GM12878 (cell line): ENCODE data around the gene NTRK3. TPM values are rescaled to one million over a fixed set of nuclear protein-coding genes. Genes with fewer than 3 reads are reported as not detected.

ENCODE experiments used
- ATAC-seq: fragments of 200-7000 bp; cut with Tn5 transposase; 3 replicates; pipeline ENCODE4 v1.9.1; 2020; ENCODE audit warnings: mild to moderate bottlenecking, moderate library complexity
- BruUV-seq: library from RNA; stranded (reverse); fragments of 400-500 nt; replicated peaks from 2 replicates; lab custom pipeline; 2021; lab: Mats Ljungman, UMichigan
- CTCF ChIA-PET: fragments of 300-600 bp; sonication (Branson Sonifier 250); formaldehyde crosslinking; extraction: SDS; loops from one replicate; lab custom pipeline; 2021; ENCODE audit warnings: inconsistent platforms; lab: Yijun Ruan, JAX
- POLR2A ChIA-PET: fragments of 350-600 bp; formaldehyde crosslinking; extraction: SDS; loops from one replicate; lab custom pipeline; 2021; ENCODE audit warnings: inconsistent platforms; lab: Charles Lee
- RAD21 ChIA-PET: fragments of 300-600 bp; sonication (Branson Sonifier 250); formaldehyde crosslinking; loops from one replicate; lab custom pipeline; 2023; ENCODE audit warnings: antibody characterized with exemption; ENCODE audit not compliant: unreplicated experiment; lab: Charles Lee
- SMC1A ChIA-PET: fragments of 300-600 bp; sonication (Branson Sonifier 250); formaldehyde crosslinking; loops from one replicate; lab custom pipeline; 2023; ENCODE audit not compliant: unreplicated experiment, uncharacterized antibody; lab: Charles Lee
- DNase-seq: peaks from one replicate; pipeline ENCODE4 v3.0.0-alpha.2; 2011; ENCODE audit warnings: low read depth, low spot score
- FAIRE-seq: peaks from 3 replicates; lab custom pipeline; 2011; peaks lifted over from hg19 to GRCh38; lab: Jason Lieb, UNC
- H2AFZ ChIP-seq: 2 replicates; pipeline ENCODE4 v1.6.0; 2011; ENCODE audit warnings: low read depth, low read length, control low read depth; ENCODE audit not compliant: control insufficient read depth
- H3K27ac ChIP-seq: 2 replicates; pipeline ENCODE4 v1.5.1; 2011; ENCODE audit warnings: control low read depth; ENCODE audit not compliant: control insufficient read depth, insufficient read depth
- H3K27me3 ChIP-seq, 2 experiments: replicated peaks in 1 of 2; 2 replicates each; pipeline versions ENCODE4 v1.6.0 to v1.6.1; 2011; ENCODE audit warnings: low read length in 1 of 2; ENCODE audit not compliant: control insufficient read depth in 2 of 2, insufficient read depth in 2 of 2
- H3K36me3 ChIP-seq, 2 experiments: 2 replicates each; pipeline ENCODE4 v1.5.1; 2011; ENCODE audit warnings: low read length in 1 of 2; ENCODE audit not compliant: control insufficient read depth in 2 of 2, insufficient read depth in 2 of 2
- H3K4me1 ChIP-seq: 2 replicates; pipeline ENCODE4 v1.6.1; 2011; ENCODE audit warnings: mild to moderate bottlenecking, low read length, moderate library complexity, mixed read lengths; ENCODE audit not compliant: control insufficient read depth, insufficient read depth
- H3K4me2 ChIP-seq: 2 replicates; pipeline ENCODE4 v1.6.0; 2011; ENCODE audit warnings: control low read depth; ENCODE audit not compliant: control insufficient read depth, insufficient read depth
- H3K4me3 ChIP-seq: fragments of 200-600 bp; sonication (generic); 2 replicates; pipeline ENCODE4 v1.5.1; 2016
- H3K79me2 ChIP-seq: 2 replicates; pipeline ENCODE4 v1.6.0; 2011; ENCODE audit warnings: low read length; ENCODE audit not compliant: control insufficient read depth, insufficient read depth
- H3K9ac ChIP-seq: 2 replicates; pipeline ENCODE4 v1.8.0; 2011; ENCODE audit warnings: low read length, control low read depth, mixed read lengths; ENCODE audit not compliant: control insufficient read depth, insufficient read depth
- H3K9me3 ChIP-seq: replicated peaks from 3 replicates; pipeline ENCODE4 v1.5.1; 2011; ENCODE audit warnings: mild to moderate bottlenecking, low read length; ENCODE audit not compliant: control insufficient read depth, insufficient read depth
- H4K20me1 ChIP-seq: 2 replicates; pipeline ENCODE4 v1.6.0; 2011; ENCODE audit not compliant: control insufficient read depth, insufficient read depth
- NBN ChIP-seq: fragments of 450-650 bp; IDR thresholded peaks from 2 replicates; pipeline ENCODE4 v1.6.1; 2016
- STAT3 ChIP-seq: IDR thresholded peaks from 2 replicates; pipeline ENCODE4 v1.6.1; 2011; ENCODE audit warnings: low read depth, low read length, improper control_type of control experiment
- WGBS: methylation state at CpG from one replicate; pipeline ENCODE4 v1.1.6; 2016; ENCODE audit warnings: low lambda C conversion rate; ENCODE audit not compliant: insufficient replicate concordance, insufficient coverage; ENCODE audit errors: missing lambda C conversion rate; 5-methylcytosine and 5-hydroxymethylcytosine counted together
- in situ Hi-C: fragments of 300-500 bp; cut with MboI; formaldehyde crosslinking; loops from 9 replicates; pipeline ENCODE4 v1.14.3; 2018; ENCODE audit warnings: mixed read lengths
- intact Hi-C: fragments of 100-400 bp; cut with micrococcal nuclease; formaldehyde crosslinking; loops from one replicate; pipeline ENCODE4 v1.14.2; 2022; ENCODE audit not compliant: unreplicated experiment
- polyA plus RNA-seq, 11 experiments: library from polyadenylated mRNA; depleted of rRNA in 4 of 11; unstranded in 6 of 11; stranded (reverse) in 5 of 11; fragments of >200 nt; fragmentation: Nextera tagmentation in 4 of 11; fragmentation: Illumina TruSeq in 1 of 11; extraction: Ambion mirVana in 4 of 11; extraction: Trizol in 1 of 11; gene quantifications; 1 replicate in 1 of 11; 2 replicates in 10 of 11; pipeline versions ENCODE4 v1.2.1 to v1.2.3, GENCODE V29; 2011 to 2016; ENCODE audit warnings: inconsistent platforms in 2 of 11, missing spikeins in 2 of 11, low read depth in 1 of 11
- total RNA-seq, 4 experiments: library from RNA; depleted of rRNA in 3 of 4; stranded (reverse); fragments of >200 nt in 3 of 4; fragmentation: Illumina TruSeq in 1 of 4; extraction: Trizol in 1 of 4; gene quantifications; 2 replicates each; pipeline versions ENCODE4 v1.2.1 to v1.2.3, GENCODE V29; 2013 to 2021

Gene NTRK3
- total and polyA plus RNA-seq, 10 of the 15 experiments (the other 5 are each of a cell fraction or from before 2014, with no cell fraction given) = not detected

DNA sequence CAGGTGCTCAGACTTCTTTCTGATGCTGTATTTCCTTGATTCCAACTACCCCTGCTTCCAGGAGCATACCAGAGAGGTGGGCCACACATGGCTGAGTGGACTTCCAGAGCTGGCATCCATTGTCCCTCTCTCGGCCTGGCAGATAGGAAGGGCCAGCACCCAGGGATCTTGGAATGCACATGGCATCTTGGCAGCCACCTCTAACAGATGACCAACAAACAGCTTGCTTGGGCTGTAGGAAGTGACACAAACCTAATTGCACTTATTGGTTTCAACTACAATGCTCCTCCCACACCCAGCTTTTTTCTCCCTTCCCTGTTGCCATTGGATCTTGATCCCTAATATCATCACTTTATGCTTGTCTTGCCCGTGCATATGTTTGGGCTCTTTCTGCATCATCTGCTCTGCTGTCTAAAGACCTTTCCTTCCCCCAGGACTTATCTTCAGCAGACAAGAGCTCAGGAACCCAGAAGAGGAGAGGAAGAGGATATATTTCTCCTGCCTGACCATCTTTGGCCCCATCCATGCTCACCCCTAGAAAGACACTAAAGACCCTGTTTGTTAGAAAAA, 294.6 kb downstream of the NTRK3 start:
- ChIA-PET RAD21 (no interaction called here), CTCF (no interaction called here)
- H4K20me1 ChIP-seq = no peaks in the 10 kb centered on the region
- H3K27ac ChIP-seq = no peak overlapping the region
- no peak overlapping the region for H3K4me3 ChIP-seq
- no TSS peak for BruUV-seq
- no peaks in the 10 kb centered on the region for H3K36me3 ChIP-seq
- in situ Hi-C loops = no loop called here
- no peaks in the 10 kb centered on the region for H3K4me1 ChIP-seq
- DNase-seq = no peak
- 8% methylated on average over 2 of the region's 2 CpGs for WGBS
- no peaks in the 10 kb centered on the region for H3K9me3 ChIP-seq
- H3K4me2 ChIP-seq = no peak overlapping the region
- no peak for TF ChIP-seq STAT3
- TF ChIP-seq, all 136 proteins: peak for 0
- intact Hi-C loops = no loop called here
- no peaks in the 10 kb centered on the region for H3K27me3 ChIP-seq
- ATAC-seq = no peak
- no peak for FAIRE-seq
- POLR2A ChIA-PET = no interaction called here
- H3K9ac ChIP-seq = no peak overlapping the region
- H2AFZ ChIP-seq = no peak overlapping the region
- SMC1A ChIA-PET = no interaction called here
- no peaks in the 10 kb centered on the region for H3K79me2 ChIP-seq

DNA sequence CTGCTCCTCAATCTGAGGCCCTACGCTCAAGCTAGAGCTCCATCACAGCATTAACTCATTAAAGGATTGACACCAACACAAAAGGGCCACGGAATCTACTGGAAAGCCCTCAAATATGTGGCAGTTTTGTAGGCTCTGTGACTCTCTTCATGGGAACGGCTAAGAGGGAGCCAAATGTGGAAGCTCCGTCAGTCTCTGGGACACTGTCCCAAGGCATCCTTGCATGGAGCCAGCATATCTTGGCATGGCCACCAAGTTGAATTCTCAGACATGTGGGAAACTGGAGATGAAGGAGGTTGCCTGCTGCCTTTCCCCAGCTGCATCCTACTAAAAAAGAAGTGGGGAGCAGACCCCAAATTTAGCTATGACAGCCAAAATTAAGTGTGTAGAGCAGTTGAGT, 296.9 kb downstream of the NTRK3 start:
- Histone ChIP-seq H3K27ac (no peak overlapping the region), H3K79me2 (no peaks in the 10 kb centered on the region), H3K4me2 (no peak overlapping the region), H2AFZ (no peak overlapping the region), H3K9ac (no peak overlapping the region), H3K27me3 (no peaks in the 10 kb centered on the region), H3K9me3 (no peaks in the 10 kb centered on the region), H3K36me3 (no peaks in the 10 kb centered on the region), H4K20me1 (no peaks in the 10 kb centered on the region), H3K4me3 (no peak overlapping the region), H3K4me1 (no peaks in the 10 kb centered on the region)
- no peak for ATAC-seq
- ChIA-PET RAD21 (no interaction called here), CTCF (no interaction called here), SMC1A (interaction anchor here (0.7 kb wide), 1 partner anchor 9 kb away, joined by 3 read pairs; no protein-coding TSS in a partner anchor), POLR2A (no interaction called here)
- no peak for FAIRE-seq
- BruUV-seq = no TSS peak
- DNase-seq = no peak
- intact Hi-C loops (no loop called here), in situ Hi-C loops (no loop called here)
- WGBS = 38% methylated on average over 4 of the region's 4 CpGs
- TF ChIP-seq NBN = no peak
